Mucosa of stomach (tissue), 1 donor: ENCODE data around the gene JAKMIP1.

Experiments
- H3K27me3 ChIP-seq: one replicate; pipeline ENCODE4 v1.7.0; 2013; ENCODE audit warnings: mild to moderate bottlenecking, low read length; ENCODE audit not compliant: control insufficient read depth, insufficient read depth
- H3K36me3 ChIP-seq: one replicate; pipeline ENCODE4 v1.7.0; 2013; ENCODE audit warnings: low read length; ENCODE audit not compliant: control insufficient read depth, insufficient read depth
- H3K4me1 ChIP-seq: one replicate; pipeline ENCODE4 v1.7.0; 2013; ENCODE audit warnings: mild to moderate bottlenecking, low read length; ENCODE audit not compliant: control insufficient read depth, insufficient read depth
- H3K4me3 ChIP-seq: one replicate; pipeline ENCODE4 v1.7.0; 2013; ENCODE audit warnings: low read length
- H3K9ac ChIP-seq: one replicate; pipeline ENCODE4 v1.7.0; 2013; ENCODE audit warnings: mild to moderate bottlenecking, low read length, moderate library complexity
- H3K9me3 ChIP-seq: one replicate; pipeline ENCODE4 v1.7.0; 2013; ENCODE audit warnings: mild to moderate bottlenecking, low read length, moderate library complexity; ENCODE audit not compliant: control insufficient read depth
- donor health status: Pancreatic carcinoma.

The JAKMIP1 gene

GRCh38 chr4:6065934-6066590 is 134.3 kb downstream of the JAKMIP1 start:
- Histone ChIP-seq H3K9me3 (no peaks in the 10 kb centered on the region), H3K4me1 (no peaks in the 10 kb centered on the region), H3K27me3 (no peaks in the 10 kb centered on the region), H3K9ac (no peak overlapping the region), H3K36me3 (no peaks in the 10 kb centered on the region), H3K4me3 (no peak overlapping the region)

DNA sequence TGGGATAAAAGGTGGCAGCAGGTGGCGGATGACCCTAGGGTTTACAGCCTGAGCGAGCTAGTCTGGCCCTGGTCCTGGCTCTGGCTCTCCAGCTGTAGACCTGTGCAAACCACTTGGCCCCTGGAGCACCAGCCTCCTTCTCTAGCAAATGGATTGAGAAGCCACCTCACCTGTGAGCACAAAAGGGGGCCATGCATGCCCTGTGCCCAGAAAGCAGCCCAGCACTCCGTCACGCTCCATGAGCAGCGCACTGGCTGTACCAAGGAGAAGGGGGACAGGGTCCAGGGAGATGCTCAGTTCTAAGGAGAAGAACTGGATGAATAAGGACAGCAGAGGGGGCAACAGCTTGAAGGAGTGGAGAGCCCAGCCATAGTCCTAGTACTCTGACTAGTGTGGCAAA is 135.2 kb downstream of the JAKMIP1 start:
- no peaks in the 10 kb centered on the region for H3K4me1 ChIP-seq
- no peaks in the 10 kb centered on the region for H3K27me3 ChIP-seq
- H3K4me3 ChIP-seq: no peak overlapping the region
- no peak overlapping the region for H3K9ac ChIP-seq
- H3K9me3 ChIP-seq: peaks cover 3% of the 10 kb centered on the region
- H3K36me3 ChIP-seq: no peaks in the 10 kb centered on the region

DNA sequence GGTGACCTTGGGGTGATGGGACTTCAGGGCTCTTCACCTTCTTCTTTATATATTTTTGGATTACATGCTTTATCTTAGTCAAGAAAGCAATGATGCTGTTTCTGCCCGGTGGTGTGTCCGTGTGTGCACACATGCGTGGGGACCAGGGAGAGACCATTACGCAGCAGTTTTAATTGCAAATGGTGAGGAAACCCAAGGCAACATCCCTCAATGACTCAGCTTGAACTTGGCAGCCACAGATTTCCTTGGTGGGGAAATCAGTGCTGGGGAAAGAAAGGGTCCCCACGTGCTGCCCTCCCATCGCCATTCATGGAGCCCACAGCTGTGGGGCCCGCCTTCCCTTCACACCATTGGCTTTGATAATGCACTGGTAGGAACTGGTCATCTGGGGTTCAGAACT is 136.0 kb downstream of the JAKMIP1 start:
- Histone ChIP-seq H3K9ac (no peak overlapping the region), H3K27me3 (no peaks in the 10 kb centered on the region), H3K9me3 (peaks cover 4% of the 10 kb centered on the region), H3K4me1 (no peaks in the 10 kb centered on the region), H3K36me3 (no peaks in the 10 kb centered on the region), H3K4me3 (no peak overlapping the region)

- Histone ChIP-seq H3K9me3 (peaks cover 10% of the 10 kb centered on the region), H3K36me3 (no peaks in the 10 kb centered on the region), H3K27me3 (no peaks in the 10 kb centered on the region), H3K9ac (no peak overlapping the region), H3K4me1 (no peaks in the 10 kb centered on the region), H3K4me3 (no peak overlapping the region)
These were observed 136.7 kb downstream of the JAKMIP1 start for GRCh38 chr4:6063684-6064083.

- Histone ChIP-seq H3K4me1 (no peaks in the 10 kb centered on the region), H3K4me3 (no peak overlapping the region), H3K9me3 (peaks cover 16% of the 10 kb centered on the region), H3K36me3 (no peaks in the 10 kb centered on the region), H3K9ac (no peak overlapping the region), H3K27me3 (no peaks in the 10 kb centered on the region)
These were observed 138.2 kb downstream of the JAKMIP1 start for GRCh38 chr4:6062133-6062532.

- Histone ChIP-seq H3K36me3 (no peaks in the 10 kb centered on the region), H3K9ac (no peak overlapping the region), H3K4me1 (no peaks in the 10 kb centered on the region), H3K27me3 (no peaks in the 10 kb centered on the region), H3K4me3 (no peak overlapping the region), H3K9me3 (peaks cover 16% of the 10 kb centered on the region)
These were observed 141.0 kb downstream of the JAKMIP1 start for GRCh38 chr4:6059375-6059805.

GRCh38 chr4:6058531-6059374 is 141.6 kb downstream of the JAKMIP1 start:
- H3K9me3 ChIP-seq: peaks cover 16% of the 10 kb centered on the region

GRCh38 chr4:6056976-6057766 is 143.2 kb downstream of the JAKMIP1 start:
- Histone ChIP-seq H3K27me3 (no peaks in the 10 kb centered on the region), H3K4me1 (no peaks in the 10 kb centered on the region), H3K9me3 (peaks cover 16% of the 10 kb centered on the region), H3K9ac (no peak overlapping the region), H3K4me3 (no peak overlapping the region), H3K36me3 (no peaks in the 10 kb centered on the region)

More at GRCh38 chr4:6058531-6059374, 141.6 kb downstream of the JAKMIP1 start:
- Histone ChIP-seq H3K36me3 (no peaks in the 10 kb centered on the region), H3K4me1 (no peaks in the 10 kb centered on the region), H3K4me3 (no peak overlapping the region), H3K27me3 (no peaks in the 10 kb centered on the region), H3K9ac (no peak overlapping the region)

DNA sequence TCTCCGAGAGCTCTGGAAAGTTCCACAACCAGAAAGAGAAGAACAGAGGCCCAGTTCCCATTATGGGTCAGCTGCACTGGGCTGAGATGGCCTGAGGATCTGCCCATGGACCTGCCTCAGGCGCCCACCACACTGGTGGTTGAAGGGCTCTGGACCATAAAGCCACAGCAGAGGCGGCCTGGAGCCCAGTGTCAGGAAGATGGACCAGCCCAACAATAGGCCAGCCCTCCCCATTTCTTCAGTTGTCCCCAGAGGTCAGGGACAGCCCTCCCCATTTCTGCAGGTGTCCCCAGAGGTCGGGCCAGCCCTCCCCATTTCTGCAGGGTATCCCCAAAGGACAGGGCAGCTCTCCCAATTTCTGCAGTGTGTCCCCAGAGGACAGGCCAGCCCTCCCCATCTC is 144.9 kb downstream of the JAKMIP1 start:
- no peak overlapping the region for H3K9ac ChIP-seq
- H3K9me3 ChIP-seq: peaks cover 16% of the 10 kb centered on the region
- no peak overlapping the region for H3K4me3 ChIP-seq
- no peaks in the 10 kb centered on the region for H3K27me3 ChIP-seq
- no peaks in the 10 kb centered on the region for H3K4me1 ChIP-seq
- H3K36me3 ChIP-seq: no peaks in the 10 kb centered on the region

DNA sequence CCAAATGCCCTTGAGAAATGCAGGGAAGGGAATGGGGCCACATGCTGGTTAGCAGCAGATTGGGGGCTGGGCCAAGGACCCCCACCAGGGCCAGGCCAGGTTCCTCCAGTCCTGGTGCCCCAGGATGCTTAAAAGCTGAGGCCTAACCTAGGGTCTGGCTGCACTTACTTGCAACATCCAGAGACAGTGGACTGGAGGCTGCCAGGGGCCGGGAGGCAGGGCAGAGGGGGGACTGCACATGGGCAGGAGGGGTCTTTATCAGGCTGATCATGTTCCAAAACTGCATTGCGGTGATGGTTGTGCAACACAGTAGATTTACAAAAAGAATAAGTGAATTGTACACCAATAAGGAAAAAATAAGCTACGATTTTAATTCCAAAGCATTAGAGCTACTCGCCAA is 145.3 kb downstream of the JAKMIP1 start:
- Histone ChIP-seq H3K36me3 (no peaks in the 10 kb centered on the region), H3K9me3 (peaks cover 12% of the 10 kb centered on the region), H3K27me3 (no peaks in the 10 kb centered on the region), H3K4me1 (no peaks in the 10 kb centered on the region), H3K4me3 (no peak overlapping the region), H3K9ac (no peak overlapping the region)

GRCh38 chr4:6054162-6054922 is 146.0 kb downstream of the JAKMIP1 start:
- Histone ChIP-seq H3K36me3 (no peaks in the 10 kb centered on the region), H3K9ac (no peak overlapping the region), H3K27me3 (no peaks in the 10 kb centered on the region), H3K9me3 (peaks cover 12% of the 10 kb centered on the region), H3K4me1 (no peaks in the 10 kb centered on the region), H3K4me3 (no peak overlapping the region)
